PFSK-1 (cell line): ENCODE data around the gene RNF157.

Experiments used
- POLR2AphosphoS5 ChIP-seq: IDR thresholded peaks from 2 replicates; pipeline ENCODE4 v1.6.1; 2012; ENCODE audit warnings: low read depth, mild to moderate bottlenecking, control low read depth, low read length, moderate library complexity
- TF ChIP-seq, protein P1 (sequence below), 2 experiments: IDR thresholded peaks; 2 replicates each; pipeline versions ENCODE4 v1.6.1 to v1.8.0; 2011 to 2012; ENCODE audit warnings: low read depth in 2 of 2, low read length in 2 of 2, control low read depth in 1 of 2, inconsistent platforms in 1 of 2, mild to moderate bottlenecking in 1 of 2, moderate library complexity in 1 of 2; ENCODE audit not compliant: insufficient read depth in 1 of 2

DNA sequence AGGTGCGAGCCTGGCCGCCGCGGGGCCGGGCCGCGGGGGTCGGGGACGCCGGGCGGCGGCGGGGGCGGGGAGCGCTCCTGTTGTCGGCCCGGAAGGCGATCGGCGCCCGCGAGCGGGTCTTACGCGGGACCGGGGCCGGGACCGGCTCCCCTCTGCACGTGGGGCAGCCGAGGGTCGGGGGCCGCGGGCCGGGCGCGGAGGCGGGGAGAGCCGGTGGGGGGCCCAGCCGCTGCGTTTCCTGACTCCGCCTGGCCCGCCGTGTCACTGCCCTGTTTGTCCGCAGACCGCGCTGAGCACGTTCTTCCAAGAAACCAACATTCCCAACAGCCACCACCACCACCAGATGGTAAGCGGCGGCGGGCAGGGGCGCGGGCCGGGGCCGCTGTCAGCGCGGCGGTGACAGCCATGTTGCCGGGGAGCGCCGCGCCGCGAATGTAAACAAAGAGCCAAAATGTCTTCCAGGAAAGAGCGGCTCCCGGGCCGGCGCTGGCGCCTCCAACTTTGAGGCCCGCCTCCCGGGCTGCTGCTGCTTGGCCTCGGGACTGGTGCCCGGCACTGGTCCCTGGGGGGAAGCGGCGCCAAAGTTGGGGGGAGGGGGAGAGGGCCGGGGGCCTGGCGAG lies 25.4 kb upstream of the RNF157 start:
- no peak for TF ChIP-seq POLR2AphosphoS5
- TF ChIP-seq, protein P1, sequence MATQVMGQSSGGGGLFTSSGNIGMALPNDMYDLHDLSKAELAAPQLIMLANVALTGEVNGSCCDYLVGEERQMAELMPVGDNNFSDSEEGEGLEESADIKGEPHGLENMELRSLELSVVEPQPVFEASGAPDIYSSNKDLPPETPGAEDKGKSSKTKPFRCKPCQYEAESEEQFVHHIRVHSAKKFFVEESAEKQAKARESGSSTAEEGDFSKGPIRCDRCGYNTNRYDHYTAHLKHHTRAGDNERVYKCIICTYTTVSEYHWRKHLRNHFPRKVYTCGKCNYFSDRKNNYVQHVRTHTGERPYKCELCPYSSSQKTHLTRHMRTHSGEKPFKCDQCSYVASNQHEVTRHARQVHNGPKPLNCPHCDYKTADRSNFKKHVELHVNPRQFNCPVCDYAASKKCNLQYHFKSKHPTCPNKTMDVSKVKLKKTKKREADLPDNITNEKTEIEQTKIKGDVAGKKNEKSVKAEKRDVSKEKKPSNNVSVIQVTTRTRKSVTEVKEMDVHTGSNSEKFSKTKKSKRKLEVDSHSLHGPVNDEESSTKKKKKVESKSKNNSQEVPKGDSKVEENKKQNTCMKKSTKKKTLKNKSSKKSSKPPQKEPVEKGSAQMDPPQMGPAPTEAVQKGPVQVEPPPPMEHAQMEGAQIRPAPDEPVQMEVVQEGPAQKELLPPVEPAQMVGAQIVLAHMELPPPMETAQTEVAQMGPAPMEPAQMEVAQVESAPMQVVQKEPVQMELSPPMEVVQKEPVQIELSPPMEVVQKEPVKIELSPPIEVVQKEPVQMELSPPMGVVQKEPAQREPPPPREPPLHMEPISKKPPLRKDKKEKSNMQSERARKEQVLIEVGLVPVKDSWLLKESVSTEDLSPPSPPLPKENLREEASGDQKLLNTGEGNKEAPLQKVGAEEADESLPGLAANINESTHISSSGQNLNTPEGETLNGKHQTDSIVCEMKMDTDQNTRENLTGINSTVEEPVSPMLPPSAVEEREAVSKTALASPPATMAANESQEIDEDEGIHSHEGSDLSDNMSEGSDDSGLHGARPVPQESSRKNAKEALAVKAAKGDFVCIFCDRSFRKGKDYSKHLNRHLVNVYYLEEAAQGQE (IDR thresholded peaks at IDR 0.05; ENCODE audit: insufficient read depth in 1 of 2, low read depth in 2 of 2, low read length in 2 of 2), result no peak
